ENCODE results near the gene KMT5B. TPM values are rescaled to one million over a fixed set of nuclear protein-coding genes. Genes with fewer than 3 reads are reported as not detected.

The KMT5B gene
- total RNA-seq, 1 experiment from 2014 or later = 35.1 TPM

DNA sequence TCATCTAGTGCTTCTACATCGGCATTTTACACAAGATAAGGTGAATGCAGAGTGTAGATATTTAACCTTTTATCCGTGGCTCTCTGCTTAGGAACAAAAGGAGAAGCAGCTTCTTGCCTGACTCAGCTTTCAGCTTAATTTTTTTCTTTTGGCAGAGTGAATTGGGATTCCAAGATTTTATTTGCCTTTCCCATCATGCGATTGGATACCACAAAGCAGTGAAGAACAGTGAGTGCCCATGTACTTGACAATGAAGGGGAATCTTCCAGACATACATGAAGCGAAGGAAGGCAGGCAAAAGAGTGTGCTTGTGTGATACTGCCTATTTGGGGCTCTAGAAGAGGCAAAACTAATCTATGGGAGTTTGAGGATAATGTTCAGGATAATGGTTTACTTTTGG, 74.9 kb downstream of the KMT5B start:
- DNase-seq (ENCODE audit: low read depth, low spot score) (no peak), ATAC-seq (no peak)
- CTCF ChIA-PET = no interaction called here
- Histone ChIP-seq H3K9ac (ENCODE audit: low read length) (no peak overlapping the region), H3K27me3 (ENCODE audit: insufficient read depth, low read length) (no peaks in the 10 kb centered on the region), H3K4me3 (replicated peaks in 1 of 2; ENCODE audit: low read depth in 1 of 2, low read length in 2 of 2) (no peak overlapping the region), H3K79me2 (ENCODE audit: insufficient read depth, low read length) (no peaks in the 10 kb centered on the region), H3K27ac (ENCODE audit: low read depth, low read length) (no peak overlapping the region), H3K4me2 (ENCODE audit: low read length) (no peak overlapping the region), H3K36me3 (ENCODE audit: control insufficient read depth in 1 of 2, insufficient read depth in 2 of 2, low read length in 2 of 2) (no peaks in the 10 kb centered on the region), H2AFZ (ENCODE audit: low read depth, low read length, poor library complexity, severe bottlenecking) (no peak overlapping the region), H3K9me3 (ENCODE audit: control insufficient read depth in 1 of 2, insufficient read depth in 1 of 2, low read depth in 1 of 2, low read length in 2 of 2) (peaks cover 0 to 7% of the 10 kb centered on the region in 2 experiments; a peak in 1 of 4 replicates), H3K4me1 (ENCODE audit: control insufficient read depth in 1 of 2, insufficient read depth in 2 of 2, low read length in 2 of 2) (no peaks in the 10 kb centered on the region), H4K20me1 (ENCODE audit: insufficient read depth) (no peaks in the 10 kb centered on the region), H3K9me2 (ENCODE audit: insufficient read depth) (no peaks in the 10 kb centered on the region)
- no TSS peak for BruUV-seq (replicated peaks)
- intact Hi-C loops (cut with micrococcal nuclease) = no loop called here
- RAD21 ChIA-PET (ENCODE audit: low non-redundant PET in 1 of 2, low total read pairs in 2 of 2, uncharacterized antibody in 2 of 2, unreplicated experiment in 2 of 2) = no interaction called here
- POLR2A ChIA-PET = no interaction called here
- no peak for TF ChIP-seq SRF (IDR thresholded peaks at IDR 0.05; ENCODE audit: low read depth)
- TF ChIP-seq YY1 (IDR thresholded peaks at IDR 0.05; ENCODE audit: extremely low read depth, insufficient replicate concordance, low read depth, low read length) = no peak
- no peak for TF ChIP-seq MAX (IDR thresholded peaks at IDR 0.05)
- no peak for TF ChIP-seq FOSL1 (IDR thresholded peaks at IDR 0.05; ENCODE audit: low read depth)
- no peak for TF ChIP-seq EZH2 (IDR thresholded peaks at IDR 0.05)
- no peak for TF ChIP-seq POLR2A (IDR thresholded peaks at IDR 0.05; ENCODE audit: borderline replicate concordance, extremely low read depth, insufficient read depth, insufficient read length)
- no peak for TF ChIP-seq ZFX (IDR thresholded peaks at IDR 0.05)
- TF ChIP-seq ELF1 (IDR thresholded peaks at IDR 0.05; ENCODE audit: borderline replicate concordance, low read depth) = no peak
- no peak for TF ChIP-seq SP1 (IDR thresholded peaks at IDR 0.05; ENCODE audit: low read depth)
- no peak for TF ChIP-seq ZNF274 (IDR thresholded peaks at IDR 0.05; ENCODE audit: low read depth, low read length)
- TF ChIP-seq POLR2AphosphoS5 (IDR thresholded peaks at IDR 0.05; ENCODE audit: low read depth, low read length) = no peak
- TF ChIP-seq EZH2phosphoT487 (IDR thresholded peaks at IDR 0.05; ENCODE audit: borderline replicate concordance) = no peak
- no peak for TF ChIP-seq SIN3A (IDR thresholded peaks at IDR 0.05; ENCODE audit: low read depth)
- no peak for TF ChIP-seq TCF7L2 (IDR thresholded peaks at IDR 0.05; ENCODE audit: borderline replicate concordance, extremely low read depth, insufficient read depth, insufficient read length)
- TF ChIP-seq CTCF (IDR thresholded peaks at IDR 0.05 in 2 of 3, conservative IDR thresholded peaks at IDR 0.05 in 1 of 3; ENCODE audit: borderline replicate concordance in 1 of 3, insufficient read depth in 1 of 3, low read depth in 2 of 3, low read length in 2 of 3) = no peak
- TF ChIP-seq, protein P1, sequence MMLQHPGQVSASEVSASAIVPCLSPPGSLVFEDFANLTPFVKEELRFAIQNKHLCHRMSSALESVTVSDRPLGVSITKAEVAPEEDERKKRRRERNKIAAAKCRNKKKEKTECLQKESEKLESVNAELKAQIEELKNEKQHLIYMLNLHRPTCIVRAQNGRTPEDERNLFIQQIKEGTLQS (IDR thresholded peaks at IDR 0.05) = no peak
- TF ChIP-seq JUND (IDR thresholded peaks at IDR 0.05) = no peak
- TF ChIP-seq EGR1 (IDR thresholded peaks at IDR 0.05; ENCODE audit: low read depth) = no peak

All from HCT116 (cell line).